ENCODE results near the gene REN. TPM values are rescaled to one million over a fixed set of nuclear protein-coding genes. Genes with fewer than 3 reads are reported as not detected.

REN gene
- total and polyA plus RNA-seq, 2 experiments from 2014 or later: not detected

DNA sequence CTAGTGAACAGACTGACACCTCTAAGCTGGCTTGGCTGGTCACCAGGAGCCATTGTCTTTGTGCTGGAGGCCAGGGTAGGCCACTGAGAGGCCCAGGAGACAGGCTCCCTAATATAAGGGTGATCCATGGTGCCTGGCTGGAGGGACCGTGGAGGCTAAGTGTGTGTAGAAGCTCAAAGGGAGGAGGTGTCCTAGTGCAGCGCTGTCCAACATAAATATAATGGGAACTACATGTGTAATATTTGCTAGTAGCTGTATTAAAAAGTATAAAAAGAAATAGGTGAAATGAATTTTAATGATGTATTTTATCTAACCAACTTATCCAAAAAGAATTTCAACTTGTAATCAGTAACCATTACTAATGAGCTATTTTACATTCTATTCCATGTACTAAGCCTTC is 58.2 kb downstream of the REN start (continued):
- TF ChIP-seq ZNF462 (CRISPR knock-in tag; IDR thresholded peaks at IDR 0.05) (no peak), JUNB (IDR thresholded peaks at IDR 0.05; ENCODE audit: unreplicated experiment) (no peak), POLR2AphosphoS5 (IDR thresholded peaks at IDR 0.05; ENCODE audit: low read depth) (no peak), STAT1 (IDR thresholded peaks at IDR 0.05; ENCODE audit: unreplicated experiment) (no peak), ZNF114 (CRISPR knock-in tag; IDR thresholded peaks at IDR 0.05) (no peak), EZH2phosphoT487 (IDR thresholded peaks at IDR 0.05; ENCODE audit: unreplicated experiment) (no peak), CTCF (conservative IDR thresholded peaks at IDR 0.05; ENCODE audit: low read depth in 2 of 2) (no peak)

- no peak overlapping the region; the same call in 1 of the 2 replicates for H3K27ac ChIP-seq (ENCODE audit: low read depth)
- no peak overlapping the region for H3K4me3 ChIP-seq
- Mint-ChIP-seq H3K4me1 (peaks cover 78% of the 10 kb centered on the region), H3K9me3 (no peaks in the 10 kb centered on the region), H3K27ac (no peak overlapping the region), H3K36me3 (ENCODE audit: low read depth) (peaks cover 6% of the 10 kb centered on the region; the same call in 1 of the 3 replicates), H3K27me3 (ENCODE audit: insufficient read depth, low read depth, poor library complexity) (peaks cover 26% of the 10 kb centered on the region), H3K4me3 (no peak overlapping the region)
- H2AFZ ChIP-seq: no peak overlapping the region
- peaks cover 27% of the 10 kb centered on the region for H4K20me1 ChIP-seq (replicated peaks; ENCODE audit: insufficient read depth)
- no peak for DNase-seq (ENCODE audit: low spot score)
- no peaks in the 10 kb centered on the region for H3K9me2 ChIP-seq (ENCODE audit: insufficient read depth)
- H3K79me2 ChIP-seq (replicated peaks; ENCODE audit: insufficient read depth): peaks cover 93% of the 10 kb centered on the region
- ATAC-seq: no peak
- H3K4me1 ChIP-seq (ENCODE audit: insufficient read depth): peaks cover 84% of the 10 kb centered on the region
- no peaks in the 10 kb centered on the region for H3K27me3 ChIP-seq (ENCODE audit: insufficient read depth)
- no peaks in the 10 kb centered on the region for H3K36me3 ChIP-seq (ENCODE audit: insufficient read depth)
- 0 out of 2 replicates have a peak, but pooled peaks cover 5% of the 10 kb centered on the region for H3F3A ChIP-seq (replicated peaks; ENCODE audit: low read depth)
- H3K4me2 ChIP-seq: no peak overlapping the region
- no peak for TF ChIP-seq JUNB (IDR thresholded peaks at IDR 0.05; ENCODE audit: unreplicated experiment)
- TF ChIP-seq CREB1 (CRISPR knock-in tag; IDR thresholded peaks at IDR 0.05; ENCODE audit: low read depth): no peak
- TF ChIP-seq EZH2phosphoT487 (IDR thresholded peaks at IDR 0.05; ENCODE audit: unreplicated experiment): no peak
- no peak for TF ChIP-seq ZNF331 (CRISPR knock-in tag; IDR thresholded peaks at IDR 0.05; ENCODE audit: low read depth)
- TF ChIP-seq STAT1 (IDR thresholded peaks at IDR 0.05; ENCODE audit: unreplicated experiment): no peak
- no peak for TF ChIP-seq NANOG (IDR thresholded peaks at IDR 0.05; ENCODE audit: borderline replicate concordance)
- TF ChIP-seq ZNF114 (CRISPR knock-in tag; IDR thresholded peaks at IDR 0.05): no peak
- TF ChIP-seq CTCF (conservative IDR thresholded peaks at IDR 0.05; ENCODE audit: low read depth in 2 of 2): no peak
Observed at GRCh38 chr1:204106825-204107224, 59.3 kb downstream of the REN start.

Data from GM23338 (cell line).